Adrenal gland (tissue), 5 donors: Measurements from ENCODE around the gene FABP1.

Experiments
- CTCF ChIP-seq, 6 experiments: fragments of 450-650 bp in 4 of 6; fragments of 200-600 bp in 2 of 6; sonication (generic) in 1 of 6; IDR thresholded peaks; 1 replicate in 5 of 6; 2 replicates in 1 of 6; pipeline versions ENCODE4 v1.5.1 to v1.8.0; 2016 to 2021; ENCODE audit warnings: antibody characterized with exemption in 6 of 6, mild to moderate bottlenecking in 2 of 6, moderate library complexity in 1 of 6
- POLR2A ChIP-seq, 2 donors: fragments of 450-650 bp; IDR thresholded peaks; one replicate each; pipeline ENCODE4 v1.6.1; 2017; ENCODE audit warnings: antibody characterized with exemption in 2 of 2, mild to moderate bottlenecking in 2 of 2, moderate library complexity in 1 of 2
- donor health status: DM: no; HTN: no; CAD: no.

GRCh38 chr2:88114889-88115288 is 13.0 kb downstream of the FABP1 start:
- TF ChIP-seq CTCF (IDR thresholded peaks at IDR 0.05) (no peak), POLR2A (IDR thresholded peaks at IDR 0.05) (no peak)
